ENCODE measurements around the gene MAEA.
"Not testable (repeated sequence)": the region's sequence is repeated elsewhere in the genome, so short reads cannot be mapped to it uniquely, and the experiment has no call there.

The MAEA gene

DNA sequence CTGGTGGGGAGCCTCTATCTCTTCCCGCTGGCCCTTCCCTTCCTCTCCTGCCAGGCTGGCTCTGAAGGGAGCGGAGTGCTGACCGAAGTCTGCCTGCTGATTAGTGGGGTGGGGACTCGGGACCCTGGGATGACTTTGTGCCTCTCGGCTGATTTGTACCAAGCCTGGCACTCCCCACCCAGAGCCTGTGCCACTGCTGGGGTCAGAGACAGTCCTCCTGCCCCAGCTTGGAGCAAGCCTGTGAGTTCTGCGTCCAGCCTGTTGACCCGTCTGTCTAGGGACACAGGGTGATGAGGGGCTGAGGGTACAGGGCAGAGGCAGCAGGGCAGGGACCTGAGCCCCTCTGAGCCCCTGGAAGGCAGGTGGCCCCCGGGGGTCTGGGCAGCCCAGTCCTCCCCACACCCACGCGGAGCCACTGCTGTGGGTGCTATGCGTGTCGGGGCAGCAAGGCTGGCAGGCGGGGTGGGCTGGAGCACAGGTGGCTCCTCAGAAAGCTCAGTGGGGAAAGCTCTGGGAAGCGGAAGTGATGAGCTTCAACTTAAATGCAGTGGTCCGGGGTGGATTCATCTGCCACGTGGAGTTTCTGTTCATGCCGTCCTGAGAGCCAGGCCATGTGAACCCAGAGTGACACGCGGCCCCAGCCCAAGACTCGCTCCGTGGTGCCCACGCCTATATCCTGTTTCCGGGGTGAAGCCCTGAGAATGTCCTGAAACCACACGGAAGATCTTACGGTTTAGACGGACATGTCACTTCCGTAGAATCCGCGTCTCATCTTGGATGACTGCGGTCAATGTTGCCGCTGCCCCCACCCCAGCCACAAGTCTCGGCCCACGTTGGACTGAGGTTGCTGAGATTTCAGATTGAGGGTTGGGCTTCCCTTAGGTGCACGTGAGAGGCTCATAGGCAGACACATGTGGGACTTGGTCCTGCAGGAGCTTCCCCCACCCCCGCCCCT lies 36.3 kb downstream of the MAEA start:
- Mint-ChIP-seq H3K9me3 (no peaks in the 10 kb centered on the region), H3K27me3 (no peaks in the 10 kb centered on the region), H3K4me1 (ENCODE audit: low read depth) (peaks cover 21% of the 10 kb centered on the region), H3K27ac (no peak overlapping the region), H3K4me3 (no peak overlapping the region), H3K36me3 (ENCODE audit: low read depth) (peaks cover 20% of the 10 kb centered on the region)

GRCh38 chr4:1326751-1327525 lies 37.2 kb downstream of the MAEA start:
- Mint-ChIP-seq H3K27ac (no peak overlapping the region), H3K4me1 (ENCODE audit: low read depth) (peaks cover 30% of the 10 kb centered on the region), H3K36me3 (ENCODE audit: low read depth) (peaks cover 22% of the 10 kb centered on the region), H3K9me3 (no peaks in the 10 kb centered on the region), H3K4me3 (no peak overlapping the region), H3K27me3 (no peaks in the 10 kb centered on the region)

DNA sequence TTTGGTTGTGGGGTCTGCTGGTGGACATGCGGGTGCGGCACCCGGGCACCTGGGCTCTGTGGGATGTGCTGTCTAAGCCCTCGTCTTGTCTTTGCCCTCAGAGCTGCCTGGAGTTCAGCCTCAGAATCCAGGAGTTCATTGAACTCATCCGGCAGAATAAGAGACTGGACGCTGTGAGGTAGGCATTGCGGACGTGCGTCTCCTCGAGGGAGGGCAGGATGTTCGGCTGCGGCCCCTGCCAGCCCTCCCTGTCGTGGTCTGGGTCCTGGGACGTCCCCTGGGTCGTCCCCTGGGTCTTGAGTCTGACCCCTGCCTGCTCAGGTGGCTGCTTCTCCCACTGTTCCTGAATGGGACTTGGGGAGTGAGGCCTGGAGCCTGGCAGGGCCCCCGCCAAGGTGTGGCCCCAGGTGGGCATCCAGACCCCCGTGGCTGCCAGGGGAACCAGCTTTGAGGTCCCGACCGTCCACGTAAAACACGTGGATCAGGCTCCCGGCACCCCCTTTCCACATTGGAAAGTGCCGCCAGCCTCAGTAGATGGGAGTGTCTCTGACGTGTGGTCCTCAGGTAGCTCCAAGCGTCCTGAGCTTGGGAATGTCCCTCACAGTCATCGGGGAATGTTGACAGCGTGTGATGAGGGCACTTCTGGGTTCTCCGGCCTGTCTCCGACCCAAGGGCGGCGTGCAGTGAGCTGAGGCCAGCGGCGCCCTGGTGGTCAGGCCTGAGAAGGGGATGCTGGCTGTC lies 38.0 kb downstream of the MAEA start:
- Mint-ChIP-seq H3K4me3 (no peak overlapping the region), H3K4me1 (ENCODE audit: low read depth) (peaks cover 32% of the 10 kb centered on the region), H3K9me3 (no peaks in the 10 kb centered on the region), H3K36me3 (ENCODE audit: low read depth) (peaks cover 26% of the 10 kb centered on the region), H3K27ac (no peak overlapping the region), H3K27me3 (no peaks in the 10 kb centered on the region)

DNA sequence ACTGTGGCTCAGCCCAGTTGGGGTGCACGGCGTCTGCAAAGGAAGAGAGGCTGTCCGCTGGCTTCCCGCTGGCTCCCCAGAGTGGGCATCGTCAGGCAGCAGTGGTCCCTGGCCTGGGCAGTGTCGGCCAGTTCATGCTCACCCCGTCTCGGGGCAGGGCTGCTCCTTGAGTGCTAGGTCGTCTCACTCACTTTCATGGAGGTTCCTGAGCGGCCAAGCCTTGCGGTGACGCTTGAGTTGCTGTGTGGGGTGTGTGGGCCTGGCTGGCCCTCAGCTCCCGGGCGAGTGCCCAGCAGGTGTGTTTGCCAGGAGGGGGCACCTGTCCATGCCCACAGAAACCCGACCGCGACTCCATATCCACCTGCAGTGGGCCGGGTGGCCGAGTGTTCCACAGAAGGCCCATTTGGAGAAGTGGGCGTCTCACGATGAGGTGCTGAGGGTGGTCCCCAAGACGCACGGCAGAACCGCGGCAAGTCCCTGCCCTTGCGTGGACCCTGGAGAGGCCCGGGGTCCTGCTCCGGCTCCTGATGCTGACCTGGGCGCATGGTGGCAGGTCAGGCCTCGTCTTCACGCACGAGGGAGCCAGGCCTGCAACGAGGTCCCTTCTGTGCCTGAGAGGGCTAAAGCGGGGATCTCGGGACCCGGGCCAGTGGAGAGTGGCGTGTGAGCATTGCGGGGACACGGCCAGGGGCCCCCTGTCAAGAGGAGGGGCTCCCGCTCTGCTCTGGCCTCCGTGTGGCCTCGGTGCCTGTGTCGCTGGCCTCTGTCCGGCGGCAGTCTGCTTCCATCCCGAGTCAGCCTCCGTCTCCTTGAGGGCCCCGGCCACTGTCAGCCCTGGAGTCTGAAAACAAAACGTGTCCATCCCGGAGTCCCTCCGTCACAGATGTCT lies 38.8 kb downstream of the MAEA start:
- H3K36me3 Mint-ChIP-seq (ENCODE audit: low read depth): peaks cover 28% of the 10 kb centered on the region
- H3K4me3 Mint-ChIP-seq: no peak overlapping the region
- H3K27ac Mint-ChIP-seq: no peak overlapping the region
- peaks cover 32% of the 10 kb centered on the region for H3K4me1 Mint-ChIP-seq (ENCODE audit: low read depth)
- H3K27me3 Mint-ChIP-seq: no peaks in the 10 kb centered on the region
- no peaks in the 10 kb centered on the region for H3K9me3 Mint-ChIP-seq

- H3K4me3 Mint-ChIP-seq: no peak overlapping the region
- peaks cover 34% of the 10 kb centered on the region for H3K36me3 Mint-ChIP-seq (ENCODE audit: low read depth)
- no peaks in the 10 kb centered on the region for H3K27me3 Mint-ChIP-seq
- peak overlapping the region; percentile 94 for H3K27ac Mint-ChIP-seq
- H3K4me1 Mint-ChIP-seq (ENCODE audit: low read depth): peaks cover 38% of the 10 kb centered on the region
- H3K9me3 Mint-ChIP-seq: no peaks in the 10 kb centered on the region
Measured at GRCh38 chr4:1329408-1330371, 40.0 kb downstream of the MAEA start.

DNA sequence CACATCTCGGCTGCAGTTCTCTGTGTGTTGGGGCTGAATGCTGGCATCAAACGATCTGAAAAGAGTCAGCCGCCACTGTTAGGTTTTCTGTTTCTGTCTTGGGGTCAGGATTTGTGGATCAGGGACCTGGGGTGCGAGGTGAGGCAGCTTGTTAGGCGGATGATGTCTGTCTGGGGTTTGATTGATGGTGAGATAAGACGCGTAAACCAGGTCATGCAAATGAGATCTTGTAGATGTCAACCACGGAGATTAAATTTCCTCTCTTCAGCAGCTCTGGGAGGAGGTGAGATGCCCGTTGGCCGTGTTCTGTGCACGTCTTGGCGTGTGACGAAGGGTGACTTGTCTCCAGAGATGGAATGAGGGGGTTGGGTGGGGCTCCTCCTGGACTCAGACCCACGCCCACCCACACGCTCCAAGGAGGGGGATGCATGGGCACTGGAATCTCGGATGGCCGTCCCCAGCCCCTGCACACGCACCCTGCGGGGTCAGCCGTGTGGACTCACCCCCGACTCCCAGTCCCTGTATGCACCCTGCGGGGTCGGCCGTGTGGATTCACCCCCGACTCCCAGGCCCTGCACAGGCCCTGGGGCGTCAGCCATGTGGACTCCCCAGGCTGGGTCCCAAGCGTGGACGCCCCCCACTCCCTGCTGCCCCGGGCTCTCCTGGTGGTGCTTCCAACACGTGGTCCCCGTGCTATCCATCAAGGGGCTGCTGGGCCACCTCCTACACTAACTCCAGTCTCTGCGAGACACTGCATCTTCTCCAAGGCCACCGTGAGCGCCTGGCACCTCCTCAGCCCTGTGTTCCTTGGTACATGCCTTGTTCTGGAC lies 41.3 kb downstream of the MAEA start:
- H3K4me3 Mint-ChIP-seq: peak overlapping the region; percentile 68
- no peaks in the 10 kb centered on the region for H3K27me3 Mint-ChIP-seq
- H3K27ac Mint-ChIP-seq: peak overlapping the region; percentile 94
- H3K36me3 Mint-ChIP-seq (ENCODE audit: low read depth): peaks cover 41% of the 10 kb centered on the region
- peaks cover 45% of the 10 kb centered on the region for H3K4me1 Mint-ChIP-seq (ENCODE audit: low read depth)
- no peaks in the 10 kb centered on the region for H3K9me3 Mint-ChIP-seq

DNA sequence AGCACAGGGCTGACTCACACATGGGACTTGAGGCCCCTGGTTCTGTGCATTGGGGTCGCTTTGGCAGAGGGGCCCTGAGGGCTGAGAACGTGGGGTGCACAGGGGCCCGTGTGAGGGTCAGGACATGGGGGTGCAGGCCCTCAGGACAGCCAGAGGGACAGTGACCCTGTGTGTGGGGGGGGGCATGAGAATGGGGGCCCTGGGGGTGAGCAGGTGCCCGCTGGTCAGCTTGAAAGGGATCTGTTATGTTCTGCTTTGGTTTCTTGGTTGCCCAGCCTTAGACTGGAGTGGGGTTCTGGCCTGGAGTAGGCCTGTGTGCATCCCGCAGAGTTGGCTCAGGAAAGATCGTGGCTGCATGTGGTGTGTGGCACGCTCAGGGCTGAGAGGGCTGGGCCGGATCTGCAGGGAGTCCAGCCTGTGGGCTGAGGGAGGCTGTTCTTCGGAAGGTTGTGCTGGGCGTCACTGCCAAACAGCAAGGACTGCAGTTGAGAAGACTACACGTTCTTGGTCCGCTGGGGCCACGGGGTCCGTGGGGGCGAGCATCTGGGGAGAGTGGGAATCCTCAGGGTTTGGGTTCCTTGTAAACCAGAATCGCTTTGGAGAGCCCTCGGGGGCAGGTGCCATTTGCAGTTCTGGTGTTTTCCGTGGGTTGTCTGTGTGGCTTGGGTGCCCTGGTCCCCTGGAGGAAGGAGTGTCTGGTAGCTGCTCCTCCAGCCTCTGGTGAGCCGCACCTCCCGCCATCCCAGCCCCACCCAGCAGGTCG lies 42.1 kb downstream of the MAEA start:
- no peaks in the 10 kb centered on the region for H3K27me3 Mint-ChIP-seq
- no peak overlapping the region for H3K4me3 Mint-ChIP-seq
- peaks cover 50% of the 10 kb centered on the region for H3K4me1 Mint-ChIP-seq (ENCODE audit: low read depth)
- peak overlapping the region; percentile 65 for H3K27ac Mint-ChIP-seq
- peaks cover 49% of the 10 kb centered on the region for H3K36me3 Mint-ChIP-seq (ENCODE audit: low read depth)
- H3K9me3 Mint-ChIP-seq: no peaks in the 10 kb centered on the region

DNA sequence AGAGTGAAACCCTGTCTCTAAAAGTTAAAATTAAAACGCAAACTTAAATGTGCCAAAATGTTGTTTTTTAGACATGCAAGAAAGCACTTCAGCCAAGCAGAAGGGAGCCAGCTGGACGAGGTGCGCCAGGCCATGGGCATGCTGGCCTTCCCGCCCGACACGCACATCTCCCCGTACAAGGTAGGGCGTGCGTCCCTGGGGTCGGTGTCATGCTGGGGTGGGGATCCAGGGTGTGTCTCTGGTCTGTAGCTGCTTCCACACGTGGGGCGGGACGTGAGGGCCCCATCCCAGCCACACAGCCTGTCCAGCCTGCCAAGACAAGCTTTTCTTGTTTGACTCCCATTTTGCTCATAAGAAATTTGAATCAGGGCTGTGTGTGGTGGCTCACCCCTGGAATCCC lies 43.0 kb downstream of the MAEA start:
- Mint-ChIP-seq H3K27ac (no peak overlapping the region), H3K9me3 (no peaks in the 10 kb centered on the region), H3K27me3 (no peaks in the 10 kb centered on the region), H3K4me3 (no peak overlapping the region), H3K4me1 (ENCODE audit: low read depth) (peaks cover 59% of the 10 kb centered on the region), H3K36me3 (ENCODE audit: low read depth) (peaks cover 58% of the 10 kb centered on the region)

DNA sequence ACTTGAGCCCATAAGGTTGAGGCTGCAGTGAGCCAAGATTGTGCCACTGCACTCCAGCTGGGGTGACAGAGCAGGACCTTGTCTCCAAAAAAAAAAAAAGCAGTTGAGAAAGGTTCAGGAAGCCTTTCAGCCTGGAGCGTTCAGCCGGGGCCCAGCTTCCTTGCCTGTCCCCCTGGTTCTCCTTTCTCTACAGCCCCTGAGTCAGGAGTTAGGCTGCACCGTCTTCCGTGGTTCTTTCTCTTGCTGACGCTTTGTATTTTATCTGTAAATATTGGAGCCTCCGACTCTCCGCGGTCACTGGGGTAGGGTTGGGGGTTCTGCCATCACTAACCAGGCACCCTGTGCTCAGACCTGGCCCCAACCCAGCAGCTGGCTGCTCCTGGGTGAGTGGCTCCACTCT lies 43.6 kb downstream of the MAEA start:
- Mint-ChIP-seq H3K36me3 (ENCODE audit: low read depth) (peaks cover 61% of the 10 kb centered on the region), H3K27ac (no peak overlapping the region), H3K4me3 (no peak overlapping the region), H3K9me3 (no peaks in the 10 kb centered on the region), H3K27me3 (no peaks in the 10 kb centered on the region), H3K4me1 (ENCODE audit: low read depth) (peaks cover 62% of the 10 kb centered on the region)

GRCh38 chr4:1333851-1334578 lies 44.3 kb downstream of the MAEA start:
- H3K4me1 Mint-ChIP-seq (ENCODE audit: low read depth): peaks cover 63% of the 10 kb centered on the region
- peaks cover 63% of the 10 kb centered on the region for H3K36me3 Mint-ChIP-seq (ENCODE audit: low read depth)
- not testable (repeated sequence) for H3K4me3 Mint-ChIP-seq, H3K27me3 Mint-ChIP-seq, H3K9me3 Mint-ChIP-seq, H3K27ac Mint-ChIP-seq

GRCh38 chr4:1334579-1334895 lies 44.8 kb downstream of the MAEA start:
- peaks cover 59% of the 10 kb centered on the region for H3K4me1 Mint-ChIP-seq (ENCODE audit: low read depth)
- no peak overlapping the region for H3K27ac Mint-ChIP-seq
- no peaks in the 10 kb centered on the region for H3K27me3 Mint-ChIP-seq
- H3K9me3 Mint-ChIP-seq: no peaks in the 10 kb centered on the region
- H3K36me3 Mint-ChIP-seq (ENCODE audit: low read depth): peaks cover 64% of the 10 kb centered on the region
- no peak overlapping the region for H3K4me3 Mint-ChIP-seq
